K562 (cell line): ENCODE results near the gene EMC6. TPM values are rescaled to one million over a fixed set of nuclear protein-coding genes. Genes with fewer than 3 reads are reported as not detected.

ENCODE experiments used
- ATAC-seq: fragments of 200-7000 bp; cut with Tn5 transposase; 3 replicates; pipeline ENCODE4 v1.9.1; 2020; ENCODE audit warnings: moderate library complexity
- BruUV-seq: library from RNA; stranded (reverse); fragments of 400-500 nt; replicated peaks from 2 replicates; lab custom pipeline; 2021; lab: Mats Ljungman, UMichigan
- CTCF ChIA-PET: fragments of 300-600 bp; formaldehyde crosslinking; extraction: SDS; loops from one replicate; lab custom pipeline; 2021; ENCODE audit warnings: low intra/inter-chr PET ratio; lab: Yijun Ruan, JAX
- POLR2A ChIA-PET: fragments of 300-600, 350-650 bp; sonication (Branson Sonifier 250); formaldehyde crosslinking; extraction: SDS; loops from one replicate; lab custom pipeline; 2021; ENCODE audit warnings: antibody characterized with exemption, inconsistent platforms; lab: Yijun Ruan, JAX
- DNase-seq, 4 experiments: peaks; one replicate each; pipeline versions ENCODE4 v3.0.0 to v3.0.0-alpha.2; 2011 to 2018; ENCODE audit warnings: low spot score in 3 of 4, mixed read lengths in 3 of 4; ENCODE audit errors: extremely low read depth in 1 of 4
- FAIRE-seq: peaks from 2 replicates; lab custom pipeline; 2011; peaks lifted over from hg19 to GRCh38; lab: Jason Lieb, UNC
- H2AFZ ChIP-seq: 2 replicates; pipeline ENCODE4 v1.6.0; 2011; ENCODE audit warnings: low read depth, low read length, control low read depth, inconsistent platforms
- H3K27ac ChIP-seq: fragments of 200-600 bp; 3 replicates; pipeline ENCODE4 v1.8.0; 2011; ENCODE audit warnings: low read depth, mild to moderate bottlenecking, control low read depth, inconsistent platforms, low read length, moderate library complexity, mixed read lengths; ENCODE audit errors: extremely low read depth
- H3K27me3 ChIP-seq, 2 experiments: fragments of 300-600 bp in 1 of 2; 2 replicates in 1 of 2; 3 replicates in 1 of 2; pipeline versions ENCODE4 v1.6.0 to v1.8.0; 2011; ENCODE audit warnings: inconsistent platforms in 2 of 2, low read length in 2 of 2, mild to moderate bottlenecking in 1 of 2, mixed read lengths in 1 of 2, moderate library complexity in 1 of 2; ENCODE audit not compliant: control insufficient read depth in 2 of 2, insufficient read depth in 2 of 2
- H3K36me3 ChIP-seq: fragments of 300-600 bp; 3 replicates; pipeline ENCODE4 v1.8.0; 2011; ENCODE audit warnings: mild to moderate bottlenecking, low read length, inconsistent platforms; ENCODE audit not compliant: control insufficient read depth, insufficient read depth
- H3K4me1 ChIP-seq, 2 experiments: fragments of 200-600 bp in 1 of 2; replicated peaks in 1 of 2; 2 replicates in 1 of 2; 3 replicates in 1 of 2; pipeline versions ENCODE4 v1.5.1 to v1.8.0; 2011; ENCODE audit warnings: inconsistent platforms in 2 of 2, low read length in 2 of 2, mild to moderate bottlenecking in 1 of 2, mixed read lengths in 1 of 2, moderate library complexity in 1 of 2; ENCODE audit not compliant: control insufficient read depth in 2 of 2, insufficient read depth in 2 of 2
- H3K4me2 ChIP-seq: 2 replicates; pipeline ENCODE4 v1.6.1; 2011; ENCODE audit warnings: low read length, control low read depth, inconsistent platforms, mixed read lengths; ENCODE audit not compliant: insufficient read depth
- H3K4me3 ChIP-seq: fragments of 200-600 bp; sonication (generic), shearing (Covaris generic); 2 replicates; pipeline ENCODE4 v1.5.1; 2016; ENCODE audit warnings: control low read depth, inconsistent platforms
- H3K79me2 ChIP-seq: fragments of 200-600 bp; 3 replicates; pipeline ENCODE4 v1.8.0; 2011; ENCODE audit warnings: low read length, inconsistent platforms; ENCODE audit not compliant: control insufficient read depth, insufficient read depth
- H3K9ac ChIP-seq, 2 experiments: 2 replicates each; pipeline versions ENCODE4 v1.6.0 to v1.6.1; 2011; ENCODE audit warnings: low read depth in 2 of 2, low read length in 2 of 2, control low read depth in 1 of 2, inconsistent platforms in 1 of 2, mild to moderate bottlenecking in 1 of 2, mixed read lengths in 1 of 2; ENCODE audit not compliant: insufficient read depth in 1 of 2
- H3K9me1 ChIP-seq: one replicate; pipeline ENCODE4 v1.6.0; 2011; ENCODE audit warnings: inconsistent platforms, mild to moderate bottlenecking, low read length, moderate library complexity; ENCODE audit not compliant: control insufficient read depth, insufficient read depth
- H3K9me3 ChIP-seq: replicated peaks from 2 replicates; pipeline ENCODE4 v1.5.1; 2011; ENCODE audit warnings: low read depth, low read length, inconsistent platforms; ENCODE audit not compliant: control insufficient read depth, insufficient read depth
- H4K20me1 ChIP-seq: replicated peaks from 2 replicates; pipeline ENCODE4 v1.6.1; 2011; ENCODE audit warnings: low read length, inconsistent platforms, mixed read lengths; ENCODE audit not compliant: control insufficient read depth, insufficient read depth
- ETV5 ChIP-seq: sonication (generic); formaldehyde crosslinking; IDR thresholded peaks from 2 replicates; pipeline ENCODE4 v1.4.0; 2020; ENCODE audit warnings: low read depth, mild to moderate bottlenecking, missing genetic modification reagents
- SNRNP70 ChIP-seq: fragments of 200-400 bp; formaldehyde crosslinking; optimal IDR thresholded peaks from 2 replicates; pipeline ENCODE3; 2017; ENCODE audit warnings: low read depth, low read length
- ZBTB2 ChIP-seq: fragments of 450-650 bp; IDR thresholded peaks from 2 replicates; pipeline ENCODE4 v1.6.1; 2016; ENCODE audit warnings: antibody characterized with exemption
- ZNF507 ChIP-seq: conservative IDR thresholded peaks from 2 replicates; pipeline ENCODE4 v1.6.1; 2017; ENCODE audit warnings: missing genetic modification characterization, missing compliant biosample characterization
- WGBS: fragments of 100-300 bp; shearing (Covaris generic); methylation state at CpG from one replicate; pipeline ENCODE4 v1.1.6; 2016; ENCODE audit warnings: low coverage, mixed read lengths; ENCODE audit not compliant: insufficient coverage; ENCODE audit errors: missing lambda C conversion rate; 5-methylcytosine and 5-hydroxymethylcytosine counted together
- in situ Hi-C: fragments of 300-500 bp; cut with MboI; formaldehyde crosslinking; loops from 4 replicates; pipeline ENCODE4 v1.15.0; 2018; ENCODE audit warnings: inconsistent platforms, mixed read lengths
- intact Hi-C: fragments of 100-400 bp; cut with micrococcal nuclease; formaldehyde crosslinking; loops from 2 replicates; pipeline ENCODE4 v1.14.2; 2022
- polyA plus RNA-seq, 8 experiments: library from polyadenylated mRNA; depleted of rRNA in 4 of 8; stranded (reverse) in 5 of 8; unstranded in 3 of 8; fragments of >200 nt; fragmentation: Nextera tagmentation in 2 of 8; fragmentation: Illumina TruSeq in 1 of 8; extraction: Ambion mirVana in 2 of 8; extraction: Trizol in 1 of 8; gene quantifications; 2 replicates each; pipeline versions ENCODE4 v1.2.1 to v1.2.3, GENCODE V29; 2011 to 2014; ENCODE audit warnings: inconsistent platforms in 1 of 8, missing spikeins in 1 of 8
- total RNA-seq, 7 experiments: library from RNA; depleted of rRNA in 6 of 7; stranded (reverse); fragments of >200 nt in 6 of 7; fragmentation: Illumina TruSeq in 2 of 7; extraction: Trizol in 2 of 7; gene quantifications; 2 replicates each; pipeline versions ENCODE4 v1.2.1 to v1.2.3, GENCODE V29; 2011 to 2021; ENCODE audit warnings: low replicate concordance in 1 of 7

EMC6 gene
- total and polyA plus RNA-seq, 9 of the 15 experiments (the other 6 are each of a cell fraction or from before 2014, with no cell fraction given) = 2.9 to 136 (median 24.9) TPM

- no peak overlapping the region for H3K4me2 ChIP-seq
- no peak for ATAC-seq
- CTCF ChIA-PET = no interaction called here
Observed at GRCh38 chr17:3693829-3694231, 25.2 kb downstream of the EMC6 start.

More at GRCh38 chr17:3693829-3694231, 25.2 kb downstream of the EMC6 start:
- H3K27me3 ChIP-seq = no peaks in the 10 kb centered on the region
- DNase-seq (no peak), FAIRE-seq (no peak)
- H3K27ac ChIP-seq = no peak overlapping the region
- no peaks in the 10 kb centered on the region; the same call in 1 of the 2 replicates for H3K9me3 ChIP-seq
- H3K4me3 ChIP-seq = no peak overlapping the region
- TF ChIP-seq ZNF507 (tag) (no peak), SNRNP70 (no peak), ZBTB2 (no peak), ETV5 (CRISPR knock-in tag) (no peak)
- peaks cover 0 to 38% of the 10 kb centered on the region in 2 experiments; a peak in 2 of 5 replicates for H3K4me1 ChIP-seq
- 14% methylated on average over 7 of the region's 9 CpGs for WGBS
- intact Hi-C loops = loop anchor here (10.0 kb wide), 1 partner anchor 89 kb away; the partner anchor contains the start of gene TRPV1
- H3K36me3 ChIP-seq = no peaks in the 10 kb centered on the region
- no peak overlapping the region for H2AFZ ChIP-seq
- in situ Hi-C loops = no loop called here
- BruUV-seq = no TSS peak
- POLR2A ChIA-PET = interaction anchor here (0.6 kb wide), 1 partner anchor 21 kb away, joined by 4 read pairs; no protein-coding TSS in a partner anchor
- H3K79me2 ChIP-seq = no peaks in the 10 kb centered on the region
- H4K20me1 ChIP-seq = no peaks in the 10 kb centered on the region
- H3K9me1 ChIP-seq = no peaks in the 10 kb centered on the region
- no peak overlapping the region for H3K9ac ChIP-seq
